Measurements from ENCODE around the gene PDAP1. TPM values are rescaled to one million over a fixed set of nuclear protein-coding genes. Genes with fewer than 3 reads are reported as not detected.

Gene PDAP1
- total RNA-seq, 4 donors from 2014 or later = 64.8 to 81.8 (median 73.9) TPM

GRCh38 chr7:99368750-99369389 lies 39.5 kb downstream of the PDAP1 start:
- TF ChIP-seq CTCF (IDR thresholded peaks at IDR 0.05) (no peak), POLR2A (IDR thresholded peaks at IDR 0.05) (no peak)
- H3K4me3 ChIP-seq (ENCODE audit: low read depth, poor library complexity, severe bottlenecking) = no peak overlapping the region
- intact Hi-C loops (cut with DNase I; ENCODE audit: low total_unique reads) = no loop called here
- DNase-seq (ENCODE audit: low spot score in 2 of 2) = no peak
- 89 to 94% methylated on average over 13 of the region's 13 CpGs for WGBS, 2 donors

- no peak for TF ChIP-seq POLR2A (IDR thresholded peaks at IDR 0.05)
- TF ChIP-seq CTCF (IDR thresholded peaks at IDR 0.05) = no peak
- WGBS, 2 donors = 38 to 64% methylated on average over 11 of the region's 11 CpGs
- DNase-seq (ENCODE audit: low spot score in 2 of 2) = no peak
- intact Hi-C loops (cut with DNase I; ENCODE audit: low total_unique reads) = no loop called here
- no peak overlapping the region for H3K4me3 ChIP-seq (ENCODE audit: low read depth, poor library complexity, severe bottlenecking)
Observed at GRCh38 chr7:99366646-99367045, 41.8 kb downstream of the PDAP1 start.

- 68 to 69% methylated on average over 17 of the region's 17 CpGs for WGBS, 2 donors
- intact Hi-C loops (cut with DNase I; ENCODE audit: low total_unique reads) = no loop called here
- H3K4me3 ChIP-seq (ENCODE audit: low read depth, poor library complexity, severe bottlenecking) = no peak overlapping the region
- DNase-seq (ENCODE audit: low spot score in 2 of 2) = no peak
- TF ChIP-seq POLR2A (IDR thresholded peaks at IDR 0.05) (no peak), CTCF (IDR thresholded peaks at IDR 0.05) (no peak)
Observed at GRCh38 chr7:99365318-99366141, 42.9 kb downstream of the PDAP1 start.

GRCh38 chr7:99363286-99363685 lies 45.1 kb downstream of the PDAP1 start:
- WGBS, 2 donors = 86 to 94% methylated on average over 5 of the region's 5 CpGs
- TF ChIP-seq POLR2A (IDR thresholded peaks at IDR 0.05) (no peak), CTCF (IDR thresholded peaks at IDR 0.05) (no peak)
- intact Hi-C loops (cut with DNase I; ENCODE audit: low total_unique reads) = no loop called here
- no peak overlapping the region for H3K4me3 ChIP-seq (ENCODE audit: low read depth, poor library complexity, severe bottlenecking)
- DNase-seq (ENCODE audit: low spot score in 2 of 2) = no peak

GRCh38 chr7:99362801-99363200 lies 45.6 kb downstream of the PDAP1 start:
- TF ChIP-seq POLR2A (IDR thresholded peaks at IDR 0.05) (no peak), CTCF (IDR thresholded peaks at IDR 0.05) (no peak)
- 76% methylated on average over 3 of the region's 3 CpGs for WGBS, 2 donors
- intact Hi-C loops (cut with DNase I; ENCODE audit: low total_unique reads) = no loop called here
- H3K4me3 ChIP-seq (ENCODE audit: low read depth, poor library complexity, severe bottlenecking) = no peak overlapping the region
- no peak for DNase-seq (ENCODE audit: low spot score in 2 of 2)

All from lower leg skin (tissue), 4 donors.